ENCODE measurements around the gene TWIST2. TPM values are rescaled to one million over a fixed set of nuclear protein-coding genes. Genes with fewer than 3 reads are reported as not detected.

Gene TWIST2
- total RNA-seq, 1 donor from 2014 or later, result 2.7 TPM

GRCh38 chr2:238924796-238925195 is 76.9 kb downstream of the TWIST2 start:
- Histone ChIP-seq H3K27me3 (ENCODE audit: low read depth) (peaks cover 78% of the 10 kb centered on the region), H3K9me3 (replicated peaks) (no peaks in the 10 kb centered on the region), H3K27ac (replicated peaks) (no peak overlapping the region), H3K4me1 (peaks cover 12% of the 10 kb centered on the region), H3K4me3 (no peak overlapping the region), H3K36me3 (no peaks in the 10 kb centered on the region)
- DNase-seq, result no peak
- TF ChIP-seq, protein P1, sequence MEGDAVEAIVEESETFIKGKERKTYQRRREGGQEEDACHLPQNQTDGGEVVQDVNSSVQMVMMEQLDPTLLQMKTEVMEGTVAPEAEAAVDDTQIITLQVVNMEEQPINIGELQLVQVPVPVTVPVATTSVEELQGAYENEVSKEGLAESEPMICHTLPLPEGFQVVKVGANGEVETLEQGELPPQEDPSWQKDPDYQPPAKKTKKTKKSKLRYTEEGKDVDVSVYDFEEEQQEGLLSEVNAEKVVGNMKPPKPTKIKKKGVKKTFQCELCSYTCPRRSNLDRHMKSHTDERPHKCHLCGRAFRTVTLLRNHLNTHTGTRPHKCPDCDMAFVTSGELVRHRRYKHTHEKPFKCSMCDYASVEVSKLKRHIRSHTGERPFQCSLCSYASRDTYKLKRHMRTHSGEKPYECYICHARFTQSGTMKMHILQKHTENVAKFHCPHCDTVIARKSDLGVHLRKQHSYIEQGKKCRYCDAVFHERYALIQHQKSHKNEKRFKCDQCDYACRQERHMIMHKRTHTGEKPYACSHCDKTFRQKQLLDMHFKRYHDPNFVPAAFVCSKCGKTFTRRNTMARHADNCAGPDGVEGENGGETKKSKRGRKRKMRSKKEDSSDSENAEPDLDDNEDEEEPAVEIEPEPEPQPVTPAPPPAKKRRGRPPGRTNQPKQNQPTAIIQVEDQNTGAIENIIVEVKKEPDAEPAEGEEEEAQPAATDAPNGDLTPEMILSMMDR (IDR thresholded peaks at IDR 0.05; ENCODE audit: borderline replicate concordance), result no peak
- intact Hi-C loops (cut with micrococcal nuclease), result no loop called here

GRCh38 chr2:238925281-238925680 is 77.4 kb downstream of the TWIST2 start:
- Histone ChIP-seq H3K4me3 (no peak overlapping the region), H3K9me3 (replicated peaks) (no peaks in the 10 kb centered on the region), H3K27ac (replicated peaks) (no peak overlapping the region), H3K27me3 (ENCODE audit: low read depth) (peaks cover 78% of the 10 kb centered on the region), H3K36me3 (no peaks in the 10 kb centered on the region), H3K4me1 (peaks cover 17% of the 10 kb centered on the region)
- intact Hi-C loops (cut with micrococcal nuclease), result no loop called here
- TF ChIP-seq, protein P1 (IDR thresholded peaks at IDR 0.05; ENCODE audit: borderline replicate concordance), result no peak
- no peak for DNase-seq

DNA sequence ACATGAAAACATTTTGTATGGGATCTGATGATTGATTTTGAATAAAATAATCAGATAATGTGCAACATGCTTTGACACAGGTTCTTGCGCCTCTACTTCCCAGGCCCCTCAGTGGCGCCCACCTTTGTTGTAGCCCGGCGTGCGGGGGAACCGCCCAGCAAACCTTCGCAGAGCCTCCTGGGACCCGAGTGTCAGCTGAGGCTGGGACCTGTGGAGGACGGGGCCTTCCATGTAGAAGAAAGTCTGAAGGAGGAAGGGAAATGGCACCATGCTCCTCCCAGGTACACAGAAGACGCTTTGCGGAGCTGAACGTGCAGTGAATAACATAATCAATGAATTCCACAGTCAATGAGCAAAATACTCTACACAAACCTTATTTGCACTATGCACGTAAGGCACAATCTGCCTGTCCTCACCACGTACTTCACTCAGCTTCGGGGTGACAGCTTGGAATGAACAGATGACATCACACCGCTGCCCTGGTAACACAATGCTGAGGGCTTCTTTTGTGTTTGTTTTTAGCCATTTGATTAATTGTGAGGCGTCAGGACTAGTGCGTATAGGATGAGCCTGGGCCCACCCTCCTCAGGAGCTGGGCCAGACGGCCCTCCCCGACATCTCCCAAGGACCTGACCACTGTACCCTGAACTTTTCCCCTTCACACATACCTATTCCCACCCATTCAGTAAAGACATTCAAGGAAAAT is 78.1 kb downstream of the TWIST2 start:
- peaks cover 73% of the 10 kb centered on the region for H3K27me3 ChIP-seq (ENCODE audit: low read depth)
- H3K9me3 ChIP-seq (replicated peaks), result no peaks in the 10 kb centered on the region
- no peak for DNase-seq
- H3K27ac ChIP-seq (replicated peaks), result no peak overlapping the region
- intact Hi-C loops (cut with micrococcal nuclease), result no loop called here
- TF ChIP-seq, protein P1 (IDR thresholded peaks at IDR 0.05; ENCODE audit: borderline replicate concordance), result no peak
- no peak overlapping the region for H3K4me3 ChIP-seq
- no peaks in the 10 kb centered on the region for H3K36me3 ChIP-seq
- peaks cover 17% of the 10 kb centered on the region for H3K4me1 ChIP-seq

- Histone ChIP-seq H3K9me3 (replicated peaks) (no peaks in the 10 kb centered on the region), H3K4me3 (no peak overlapping the region), H3K27me3 (ENCODE audit: low read depth) (peaks cover 67% of the 10 kb centered on the region), H3K27ac (replicated peaks) (no peak overlapping the region), H3K4me1 (peaks cover 17% of the 10 kb centered on the region), H3K36me3 (no peaks in the 10 kb centered on the region)
- DNase-seq, result no peak
- intact Hi-C loops (cut with micrococcal nuclease), result no loop called here
- TF ChIP-seq, protein P1 (IDR thresholded peaks at IDR 0.05; ENCODE audit: borderline replicate concordance), result no peak
Observed at GRCh38 chr2:238926761-238927611, 79.1 kb downstream of the TWIST2 start.

- Histone ChIP-seq H3K27me3 (ENCODE audit: low read depth) (peaks cover 63% of the 10 kb centered on the region), H3K4me1 (peaks cover 17% of the 10 kb centered on the region), H3K9me3 (replicated peaks) (no peaks in the 10 kb centered on the region), H3K36me3 (no peaks in the 10 kb centered on the region), H3K4me3 (no peak overlapping the region), H3K27ac (replicated peaks) (no peak overlapping the region)
- TF ChIP-seq, protein P1 (IDR thresholded peaks at IDR 0.05; ENCODE audit: borderline replicate concordance), result no peak
- no peak for DNase-seq
- intact Hi-C loops (cut with micrococcal nuclease), result no loop called here
Observed at GRCh38 chr2:238927746-238928519, 80.0 kb downstream of the TWIST2 start.
